Measurements from ENCODE around the gene DNAH12. TPM values are rescaled to one million over a fixed set of nuclear protein-coding genes. Genes with fewer than 3 reads are reported as not detected.

DNAH12 gene
- total RNA-seq, 4 donors from 2014 or later = under 0.01 to 1.1 (median 0.15) TPM

GRCh38 chr3:57555738-57556458 is 11.8 kb upstream of the DNAH12 start, which contains the start of gene PDE12:
Gene PDE12, plus strand, starts transcription at chr3:57556274. Its CDS starts 106 bp downstream, at chr3:57556380.
- Histone ChIP-seq H3K4me3 (peak within 1 kb of the TSS; percentile 75 to 99 (median 88)), H3K4me1 (peaks cover 0 to 41% (median 17%) of the 10 kb centered on the region in 4 donors), H3K36me3 (peaks cover 0 to 24% (median 0%) of the 10 kb centered on the region in 3 donors), H3K27ac (peak within 1 kb of the TSS; percentile 66 to 94 (median 83)), H3K9me3 (no peaks in the 10 kb centered on the region), H3K27me3 (no peaks in the 10 kb centered on the region)
- peak; percentile 64 to 77 for DNase-seq (ENCODE audit: low spot score in 2 of 2)
- peak in 1 of 2 donors; percentile 47 for TF ChIP-seq POLR2A (IDR thresholded peaks at IDR 0.05)
- TF ChIP-seq CTCF (IDR thresholded peaks at IDR 0.05) = peak in 1 of 5 experiments; percentile 45
- peak in 1 of 2 donors; percentile 96 for TF ChIP-seq EP300 (IDR thresholded peaks at IDR 0.05)
- WGBS, 2 donors = 1 to 2% methylated on average over 34 to 38 of the region's 54 CpGs

- WGBS, 2 donors = 35 to 38% methylated on average over 8 of the region's 8 CpGs
- no peak for DNase-seq (ENCODE audit: low spot score in 2 of 2)
- Histone ChIP-seq H3K36me3 (peaks cover 0 to 20% (median 0%) of the 10 kb centered on the region in 3 donors), H3K4me3 (peak overlapping the region; percentile 75 to 99 (median 88)), H3K4me1 (peaks cover 0 to 41% (median 17%) of the 10 kb centered on the region in 4 donors), H3K27me3 (no peaks in the 10 kb centered on the region), H3K9me3 (no peaks in the 10 kb centered on the region), H3K27ac (peak overlapping the region; percentile 66 to 94 (median 83))
- TF ChIP-seq POLR2A (IDR thresholded peaks at IDR 0.05) (no peak), EP300 (IDR thresholded peaks at IDR 0.05) (no peak), CTCF (IDR thresholded peaks at IDR 0.05) (no peak)
Measured at GRCh38 chr3:57555306-57555705, 11.2 kb upstream of the DNAH12 start.

GRCh38 chr3:57546616-57547015 is 2.5 kb upstream of the DNAH12 start:
- 93% methylated on average over 1 of the region's 1 CpG for WGBS, 2 donors
- TF ChIP-seq EP300 (IDR thresholded peaks at IDR 0.05) = no peak
- no peak for TF ChIP-seq POLR2A (IDR thresholded peaks at IDR 0.05)
- TF ChIP-seq CTCF (IDR thresholded peaks at IDR 0.05) = no peak
- peaks cover 0 to 23% (median 0%) of the 10 kb centered on the region in 4 donors for H3K4me1 ChIP-seq
- H3K27ac ChIP-seq = no peak overlapping the region
- no peak overlapping the region for H3K4me3 ChIP-seq
- H3K36me3 ChIP-seq = peaks cover 0 to 4% (median 0%) of the 10 kb centered on the region in 3 donors
- DNase-seq (ENCODE audit: low spot score in 2 of 2) = no peak
- H3K27me3 ChIP-seq = peaks cover 0 to 8% of the 10 kb centered on the region in 2 donors
- H3K9me3 ChIP-seq = no peaks in the 10 kb centered on the region

GRCh38 chr3:57545636-57546268 is 1.6 kb upstream of the DNAH12 start:
- peaks cover 0 to 8% of the 10 kb centered on the region in 2 donors for H3K27me3 ChIP-seq
- H3K27ac ChIP-seq = peak overlapping the region in 2 of 4 donors; percentile 33 to 40
- no peak for TF ChIP-seq CTCF (IDR thresholded peaks at IDR 0.05)
- TF ChIP-seq EP300 (IDR thresholded peaks at IDR 0.05) = no peak
- TF ChIP-seq POLR2A (IDR thresholded peaks at IDR 0.05) = no peak
- no peaks in the 10 kb centered on the region for H3K9me3 ChIP-seq
- no peak for DNase-seq (ENCODE audit: low spot score in 2 of 2)
- H3K4me3 ChIP-seq = peak overlapping the region in 1 of 4 donors; percentile 11
- H3K4me1 ChIP-seq = peaks cover 0 to 23% (median 0%) of the 10 kb centered on the region in 4 donors
- 29 to 42% methylated on average over 7 of the region's 7 CpGs for WGBS, 2 donors
- peaks cover 0 to 4% (median 0%) of the 10 kb centered on the region in 3 donors for H3K36me3 ChIP-seq

- no peak for DNase-seq (ENCODE audit: low spot score in 2 of 2)
Measured at GRCh38 chr3:57538465-57538864, 5.7 kb downstream of the DNAH12 start.

More at GRCh38 chr3:57538465-57538864, 5.7 kb downstream of the DNAH12 start:
- no peaks in the 10 kb centered on the region for H3K4me1 ChIP-seq
- H3K4me3 ChIP-seq = no peak overlapping the region
- TF ChIP-seq POLR2A (IDR thresholded peaks at IDR 0.05) (no peak), CTCF (IDR thresholded peaks at IDR 0.05) (no peak), EP300 (IDR thresholded peaks at IDR 0.05) (no peak)
- H3K27me3 ChIP-seq = no peaks in the 10 kb centered on the region
- H3K36me3 ChIP-seq = no peaks in the 10 kb centered on the region
- WGBS, 2 donors = 90 to 94% methylated on average over 3 of the region's 3 CpGs
- no peak overlapping the region for H3K27ac ChIP-seq
- no peaks in the 10 kb centered on the region for H3K9me3 ChIP-seq

Measured in tibial nerve (tissue), 4 donors.